Lower lobe of right lung (tissue), 2 donors: Measurements from ENCODE around the gene ABCG5. TPM values are rescaled to one million over a fixed set of nuclear protein-coding genes. Genes with fewer than 3 reads are reported as not detected.

ENCODE experiments used
- ATAC-seq, 2 donors: fragments of 200-7000 bp; cut with Tn5 transposase; one replicate each; pipeline ENCODE4 v1.9.1; 2020 to 2022; ENCODE audit warnings: mild to moderate bottlenecking in 2 of 2, moderate library complexity in 2 of 2
- DNase-seq: peaks from one replicate; pipeline ENCODE4 v3.0.0-alpha.2; 2020
- H3K27ac ChIP-seq: fragments of 200-600 bp; one replicate; pipeline ENCODE4 v1.8.0; 2022
- H3K27me3 ChIP-seq: fragments of 200-600 bp; one replicate; pipeline ENCODE4 v1.8.0; 2022; ENCODE audit warnings: low read depth
- H3K36me3 ChIP-seq: fragments of 200-600 bp; one replicate; pipeline ENCODE4 v1.8.0; 2022; ENCODE audit warnings: mild to moderate bottlenecking
- H3K4me1 ChIP-seq: fragments of 200-600 bp; one replicate; pipeline ENCODE4 v1.8.0; 2022
- H3K4me3 ChIP-seq: fragments of 200-600 bp; one replicate; pipeline ENCODE4 v1.8.0; 2022; ENCODE audit warnings: mild to moderate bottlenecking
- H3K9me3 ChIP-seq: fragments of 200-600 bp; one replicate; pipeline ENCODE4 v1.8.0; 2022
- CTCF ChIP-seq: fragments of 200-600 bp; IDR thresholded peaks from one replicate; pipeline ENCODE4 v1.8.0; 2022; ENCODE audit warnings: antibody characterized with exemption, mild to moderate bottlenecking
- intact Hi-C: fragments of 100-400 bp; cut with DNase I; formaldehyde crosslinking; loops from one replicate; pipeline ENCODE4 v1.11.0; 2022
- total RNA-seq: library from RNA; stranded (reverse); fragmentation: NEBNext Ultra II Directional; extraction: Animal tissue kit (Norgen Biotek cat#: 25700); gene quantifications from one replicate; pipeline ENCODE4 v1.2.1, GENCODE V29; 2021
- donor health status: DM: no; HTN: yes; CAD: no; lungs with severe emphysema.

ABCG5 gene
- total RNA-seq, 1 donor from 2014 or later, result not detected

- Histone ChIP-seq H3K9me3 (no peaks in the 10 kb centered on the region), H3K4me1 (peaks cover 11% of the 10 kb centered on the region), H3K27me3 (no peaks in the 10 kb centered on the region), H3K27ac (no peak overlapping the region), H3K4me3 (no peak overlapping the region), H3K36me3 (no peaks in the 10 kb centered on the region)
- no peak for TF ChIP-seq CTCF
- DNase-seq (no peak), ATAC-seq (no peak)
- intact Hi-C loops, result no loop called here
Observed at GRCh38 chr2:43778233-43778632, 60.4 kb downstream of the ABCG5 start.

DNA sequence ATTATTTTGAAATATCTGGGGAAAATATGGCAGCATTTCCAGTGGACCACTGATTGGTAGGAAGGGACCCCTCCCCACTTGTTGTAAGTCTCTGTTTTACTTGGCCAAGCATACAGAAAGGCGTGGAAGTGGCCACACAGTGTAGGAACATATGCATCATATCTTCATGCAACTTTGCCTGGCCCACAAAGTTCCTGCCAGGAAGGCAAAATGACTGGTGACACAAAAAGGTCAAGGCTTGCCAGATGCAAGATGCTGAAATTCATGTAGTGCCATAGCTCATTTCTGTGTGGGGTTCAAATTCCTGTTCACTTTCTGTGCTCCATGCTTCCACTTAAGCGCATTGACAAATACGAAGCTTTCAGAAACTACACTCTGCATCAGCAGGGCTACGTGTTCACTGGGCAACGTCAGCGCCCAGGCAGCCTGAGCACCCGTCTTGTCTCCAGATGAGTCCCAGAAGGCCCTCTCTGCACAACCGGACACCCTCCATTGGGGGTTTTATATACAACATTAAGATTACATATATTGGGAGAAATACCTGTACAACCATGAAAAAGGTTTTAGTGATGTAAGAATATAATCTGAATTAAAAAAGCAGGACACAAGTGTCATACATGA, 61.2 kb downstream of the ABCG5 start:
- H3K4me1 ChIP-seq, result peaks cover 11% of the 10 kb centered on the region
- TF ChIP-seq CTCF, result no peak
- ATAC-seq, result no peak
- no peaks in the 10 kb centered on the region for H3K9me3 ChIP-seq
- H3K27ac ChIP-seq, result no peak overlapping the region
- DNase-seq, result no peak
- intact Hi-C loops, result no loop called here
- no peak overlapping the region for H3K4me3 ChIP-seq
- H3K36me3 ChIP-seq, result no peaks in the 10 kb centered on the region
- H3K27me3 ChIP-seq, result no peaks in the 10 kb centered on the region

GRCh38 chr2:43776324-43776723, 62.3 kb downstream of the ABCG5 start:
- TF ChIP-seq CTCF, result no peak
- DNase-seq (no peak), ATAC-seq (no peak)
- Histone ChIP-seq H3K4me1 (peaks cover 11% of the 10 kb centered on the region), H3K27ac (no peak overlapping the region), H3K9me3 (no peaks in the 10 kb centered on the region), H3K27me3 (no peaks in the 10 kb centered on the region), H3K4me3 (no peak overlapping the region), H3K36me3 (no peaks in the 10 kb centered on the region)
- intact Hi-C loops, result no loop called here

DNA sequence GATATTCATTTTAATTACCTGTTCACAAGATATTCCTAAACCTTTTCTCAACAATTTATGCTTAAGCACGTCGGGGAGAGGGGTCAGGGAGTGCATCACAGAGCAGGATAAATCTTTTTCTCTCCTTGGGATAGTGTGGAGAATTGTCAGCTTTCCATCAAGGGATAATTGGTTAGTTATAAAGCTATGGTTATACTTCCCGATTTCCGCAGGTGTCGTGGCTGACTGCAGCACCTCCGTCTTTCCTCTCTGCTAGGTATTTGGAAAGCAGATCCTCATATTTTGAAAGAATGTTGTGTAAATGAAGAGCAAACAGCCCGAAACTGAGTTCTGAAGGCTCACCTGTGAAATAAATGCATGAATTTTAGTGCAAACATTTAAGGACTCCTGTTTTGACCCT, 64.0 kb downstream of the ABCG5 start:
- H3K27ac ChIP-seq, result peak overlapping the region; percentile 87
- peaks cover 11% of the 10 kb centered on the region for H3K4me1 ChIP-seq
- ATAC-seq, result peak in 1 of 2 donors; percentile 26
- H3K9me3 ChIP-seq, result no peaks in the 10 kb centered on the region
- H3K27me3 ChIP-seq, result no peaks in the 10 kb centered on the region
- H3K4me3 ChIP-seq, result peak overlapping the region; percentile 72
- no peak for TF ChIP-seq CTCF
- intact Hi-C loops, result no loop called here
- H3K36me3 ChIP-seq, result no peaks in the 10 kb centered on the region
- DNase-seq, result no peak

- intact Hi-C loops, result no loop called here
- Histone ChIP-seq H3K9me3 (no peaks in the 10 kb centered on the region), H3K4me3 (peak within 1 kb of the TSS; percentile 72), H3K27me3 (no peaks in the 10 kb centered on the region), H3K4me1 (peaks cover 11% of the 10 kb centered on the region), H3K27ac (peak within 1 kb of the TSS; percentile 87), H3K36me3 (no peaks in the 10 kb centered on the region)
- DNase-seq (peak; percentile 95), ATAC-seq (peak; percentile 98 to 99)
- no peak for TF ChIP-seq CTCF
Observed at GRCh38 chr2:43773876-43774613, 64.6 kb downstream of the ABCG5 start, which contains the start of gene DYNC2LI1. Gene DYNC2LI1 (plus strand): TSS chr2:43774039. CDS start chr2:43774139, 100 bp downstream.
